ENCODE results near the gene ATG9B.

DNA sequence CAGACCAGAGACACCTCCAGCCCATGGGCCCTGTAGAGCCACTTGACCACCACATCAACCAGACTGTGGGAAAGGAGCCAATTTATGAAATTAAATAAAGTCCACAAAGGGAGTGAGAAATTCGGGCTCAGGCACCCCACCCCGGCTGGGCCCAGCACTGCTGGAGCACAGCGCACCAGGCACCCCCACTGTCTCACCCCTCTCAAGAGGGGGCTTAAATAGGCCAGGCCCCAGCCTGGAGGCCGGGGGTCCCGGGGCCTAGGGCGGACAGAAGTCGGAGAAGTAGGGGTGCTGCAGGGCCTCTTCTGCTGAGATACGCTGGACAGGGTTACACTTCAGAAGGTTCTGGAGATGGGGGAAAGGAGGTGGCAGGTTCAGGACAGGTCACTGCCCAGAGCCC, 29.5 kb upstream of the ATG9B start:
- TF ChIP-seq, protein P1, sequence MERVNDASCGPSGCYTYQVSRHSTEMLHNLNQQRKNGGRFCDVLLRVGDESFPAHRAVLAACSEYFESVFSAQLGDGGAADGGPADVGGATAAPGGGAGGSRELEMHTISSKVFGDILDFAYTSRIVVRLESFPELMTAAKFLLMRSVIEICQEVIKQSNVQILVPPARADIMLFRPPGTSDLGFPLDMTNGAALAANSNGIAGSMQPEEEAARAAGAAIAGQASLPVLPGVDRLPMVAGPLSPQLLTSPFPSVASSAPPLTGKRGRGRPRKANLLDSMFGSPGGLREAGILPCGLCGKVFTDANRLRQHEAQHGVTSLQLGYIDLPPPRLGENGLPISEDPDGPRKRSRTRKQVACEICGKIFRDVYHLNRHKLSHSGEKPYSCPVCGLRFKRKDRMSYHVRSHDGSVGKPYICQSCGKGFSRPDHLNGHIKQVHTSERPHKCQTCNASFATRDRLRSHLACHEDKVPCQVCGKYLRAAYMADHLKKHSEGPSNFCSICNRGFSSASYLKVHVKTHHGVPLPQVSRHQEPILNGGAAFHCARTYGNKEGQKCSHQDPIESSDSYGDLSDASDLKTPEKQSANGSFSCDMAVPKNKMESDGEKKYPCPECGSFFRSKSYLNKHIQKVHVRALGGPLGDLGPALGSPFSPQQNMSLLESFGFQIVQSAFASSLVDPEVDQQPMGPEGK (CRISPR knock-in tag; IDR thresholded peaks at IDR 0.05; ENCODE audit: borderline replicate concordance), result no peak
- TF ChIP-seq SNAI2 (CRISPR knock-in tag; IDR thresholded peaks at IDR 0.05), result no peak
- TF ChIP-seq ARNTL (CRISPR knock-in tag; IDR thresholded peaks at IDR 0.05; ENCODE audit: borderline replicate concordance, low read depth), result no peak
- no peak for TF ChIP-seq GLIS3 (CRISPR knock-in tag; IDR thresholded peaks at IDR 0.05)
- TF ChIP-seq ESRRG (CRISPR knock-in tag; IDR thresholded peaks at IDR 0.05), result no peak
- TF ChIP-seq TOX (CRISPR knock-in tag; IDR thresholded peaks at IDR 0.05; ENCODE audit: borderline replicate concordance), result no peak
- TF ChIP-seq, protein P2, sequence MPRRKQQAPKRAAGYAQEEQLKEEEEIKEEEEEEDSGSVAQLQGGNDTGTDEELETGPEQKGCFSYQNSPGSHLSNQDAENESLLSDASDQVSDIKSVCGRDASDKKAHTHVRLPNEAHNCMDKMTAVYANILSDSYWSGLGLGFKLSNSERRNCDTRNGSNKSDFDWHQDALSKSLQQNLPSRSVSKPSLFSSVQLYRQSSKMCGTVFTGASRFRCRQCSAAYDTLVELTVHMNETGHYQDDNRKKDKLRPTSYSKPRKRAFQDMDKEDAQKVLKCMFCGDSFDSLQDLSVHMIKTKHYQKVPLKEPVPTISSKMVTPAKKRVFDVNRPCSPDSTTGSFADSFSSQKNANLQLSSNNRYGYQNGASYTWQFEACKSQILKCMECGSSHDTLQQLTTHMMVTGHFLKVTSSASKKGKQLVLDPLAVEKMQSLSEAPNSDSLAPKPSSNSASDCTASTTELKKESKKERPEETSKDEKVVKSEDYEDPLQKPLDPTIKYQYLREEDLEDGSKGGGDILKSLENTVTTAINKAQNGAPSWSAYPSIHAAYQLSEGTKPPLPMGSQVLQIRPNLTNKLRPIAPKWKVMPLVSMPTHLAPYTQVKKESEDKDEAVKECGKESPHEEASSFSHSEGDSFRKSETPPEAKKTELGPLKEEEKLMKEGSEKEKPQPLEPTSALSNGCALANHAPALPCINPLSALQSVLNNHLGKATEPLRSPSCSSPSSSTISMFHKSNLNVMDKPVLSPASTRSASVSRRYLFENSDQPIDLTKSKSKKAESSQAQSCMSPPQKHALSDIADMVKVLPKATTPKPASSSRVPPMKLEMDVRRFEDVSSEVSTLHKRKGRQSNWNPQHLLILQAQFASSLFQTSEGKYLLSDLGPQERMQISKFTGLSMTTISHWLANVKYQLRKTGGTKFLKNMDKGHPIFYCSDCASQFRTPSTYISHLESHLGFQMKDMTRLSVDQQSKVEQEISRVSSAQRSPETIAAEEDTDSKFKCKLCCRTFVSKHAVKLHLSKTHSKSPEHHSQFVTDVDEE (CRISPR knock-in tag; IDR thresholded peaks at IDR 0.05), result no peak
- no peak for TF ChIP-seq ZFP30 (CRISPR knock-in tag; IDR thresholded peaks at IDR 0.05)

Measured in SK-N-SH treated with all-trans-retinoic acid at 6 μM for 48 hours (cell line).